GM20000 (cell line): ENCODE measurements around the gene FYN.
"Not testable (repeated sequence)": the region's sequence is repeated elsewhere in the genome, so short reads cannot be mapped to it uniquely, and the experiment has no call there.

Source experiments
- DNase-seq: peaks from one replicate; pipeline ENCODE4 v3.0.0; 2012; ENCODE audit warnings: low spot score
- TF ChIP-seq, protein P1 (sequence below): IDR thresholded peaks from 2 replicates; pipeline ENCODE4 v1.5.1; 2012; ENCODE audit warnings: mild to moderate bottlenecking, control low read depth; ENCODE audit errors: extremely low read depth, missing control alignments

Gene FYN

GRCh38 chr6:111683157-111683556, 190.1 kb downstream of the FYN start:
- TF ChIP-seq, protein P1, sequence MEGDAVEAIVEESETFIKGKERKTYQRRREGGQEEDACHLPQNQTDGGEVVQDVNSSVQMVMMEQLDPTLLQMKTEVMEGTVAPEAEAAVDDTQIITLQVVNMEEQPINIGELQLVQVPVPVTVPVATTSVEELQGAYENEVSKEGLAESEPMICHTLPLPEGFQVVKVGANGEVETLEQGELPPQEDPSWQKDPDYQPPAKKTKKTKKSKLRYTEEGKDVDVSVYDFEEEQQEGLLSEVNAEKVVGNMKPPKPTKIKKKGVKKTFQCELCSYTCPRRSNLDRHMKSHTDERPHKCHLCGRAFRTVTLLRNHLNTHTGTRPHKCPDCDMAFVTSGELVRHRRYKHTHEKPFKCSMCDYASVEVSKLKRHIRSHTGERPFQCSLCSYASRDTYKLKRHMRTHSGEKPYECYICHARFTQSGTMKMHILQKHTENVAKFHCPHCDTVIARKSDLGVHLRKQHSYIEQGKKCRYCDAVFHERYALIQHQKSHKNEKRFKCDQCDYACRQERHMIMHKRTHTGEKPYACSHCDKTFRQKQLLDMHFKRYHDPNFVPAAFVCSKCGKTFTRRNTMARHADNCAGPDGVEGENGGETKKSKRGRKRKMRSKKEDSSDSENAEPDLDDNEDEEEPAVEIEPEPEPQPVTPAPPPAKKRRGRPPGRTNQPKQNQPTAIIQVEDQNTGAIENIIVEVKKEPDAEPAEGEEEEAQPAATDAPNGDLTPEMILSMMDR: no peak
- no peak for DNase-seq

GRCh38 chr6:111681860-111682259, 191.4 kb downstream of the FYN start:
- DNase-seq: no peak
- TF ChIP-seq, protein P1: no peak

GRCh38 chr6:111680811-111681609, 192.2 kb downstream of the FYN start:
- not testable (repeated sequence) for DNase-seq

DNA sequence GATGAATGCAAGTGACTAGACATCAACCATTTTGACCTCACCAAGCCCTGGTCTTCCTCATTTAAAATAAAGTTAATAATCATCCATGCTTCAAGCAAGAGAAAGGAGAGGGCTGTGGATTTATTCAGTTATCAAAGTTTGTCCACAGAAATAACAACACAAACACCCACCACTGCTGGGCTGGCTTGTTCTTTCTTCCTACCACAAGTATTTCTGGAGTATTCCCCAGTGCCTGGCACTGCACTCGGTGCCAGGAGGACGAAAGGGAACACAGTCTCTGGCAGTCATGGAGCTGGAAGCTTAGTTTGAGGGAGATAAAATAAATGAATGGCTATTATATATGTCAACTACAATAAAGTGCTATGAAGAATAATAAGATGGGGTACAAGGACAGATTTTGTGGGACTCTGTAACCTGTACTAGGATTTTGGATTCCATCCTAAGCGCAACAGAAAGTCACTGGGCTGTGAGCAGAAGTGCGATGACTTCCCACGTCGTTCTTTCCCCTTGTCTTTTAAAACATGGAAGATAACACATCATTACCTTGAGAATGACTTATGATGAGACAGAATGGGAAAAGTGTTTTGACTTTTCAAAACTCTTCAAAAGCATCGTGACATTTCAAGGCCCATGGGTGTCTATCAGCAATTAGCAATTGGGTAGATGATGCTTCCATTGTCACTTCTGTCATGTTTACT, 193.1 kb downstream of the FYN start:
- TF ChIP-seq, protein P1: no peak
- DNase-seq: no peak

GRCh38 chr6:111679126-111679858, 194.0 kb downstream of the FYN start:
- DNase-seq: no peak
- TF ChIP-seq, protein P1: no peak

DNA sequence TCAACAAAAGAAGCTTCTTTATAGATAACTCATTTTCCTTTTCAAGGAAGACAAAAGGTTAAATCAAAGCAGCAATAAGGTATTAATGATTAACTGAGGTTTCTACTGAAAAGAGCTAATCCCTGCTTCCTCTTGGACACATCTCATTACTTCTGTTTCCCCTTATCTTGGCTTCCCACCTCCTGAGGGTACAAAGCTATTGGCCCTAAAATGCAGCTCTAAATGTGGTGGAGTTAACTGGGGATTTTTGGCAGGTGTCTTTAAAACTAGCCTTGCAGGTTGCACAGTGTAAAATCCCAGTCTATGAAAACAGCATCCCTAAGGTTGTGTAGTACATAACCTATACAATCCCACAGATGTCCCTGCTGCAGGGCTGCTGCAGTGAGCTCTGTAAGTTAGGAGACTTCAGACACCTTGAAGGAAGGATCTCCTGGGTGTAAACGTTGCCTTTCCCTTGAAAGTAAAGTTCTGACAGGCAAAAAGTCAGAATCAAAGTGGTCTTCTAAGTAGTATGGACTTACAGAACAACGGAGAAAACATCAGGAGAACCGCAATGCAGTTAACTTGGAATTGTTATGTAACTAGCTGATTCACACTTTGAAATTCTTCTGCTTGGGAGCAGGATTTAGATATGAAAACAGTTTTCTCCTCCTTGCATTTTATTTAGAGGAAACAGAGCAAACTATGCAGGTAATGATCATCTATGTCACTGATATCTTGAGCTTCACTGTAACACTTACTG, 195.8 kb downstream of the FYN start:
- TF ChIP-seq, protein P1: no peak
- no peak for DNase-seq

DNA sequence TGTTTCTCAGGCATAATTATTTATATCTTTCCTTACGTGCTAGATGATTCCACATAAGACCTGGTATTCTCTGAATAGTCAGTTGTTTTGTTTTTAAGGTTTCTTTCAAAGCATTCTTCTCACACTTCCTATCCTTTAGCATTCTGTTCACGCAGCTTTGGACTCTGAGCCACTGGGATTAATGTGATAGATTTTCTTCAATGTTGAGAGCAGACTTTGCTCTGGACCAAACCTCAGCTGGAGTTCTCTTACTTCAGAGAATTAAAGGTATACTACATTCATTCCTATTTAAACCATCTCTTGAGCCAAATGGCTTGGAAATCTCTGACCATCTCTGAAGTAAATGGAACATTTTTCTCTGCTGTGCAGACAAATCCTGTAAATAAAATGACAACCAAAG, 196.9 kb downstream of the FYN start:
- TF ChIP-seq, protein P1: no peak
- no peak for DNase-seq
